Body of pancreas (tissue), 4 donors: Measurements from ENCODE around the gene ERC2. TPM values are rescaled to one million over a fixed set of nuclear protein-coding genes. Genes with fewer than 3 reads are reported as not detected.

ENCODE experiments used
- ATAC-seq: fragments of 150-250 bp; one replicate; pipeline ENCODE4 v1.9.1; 2016
- DNase-seq, 4 donors: peaks; one replicate each; pipeline ENCODE4 v3.0.0-alpha.2; 2019
- H3K27ac ChIP-seq, 4 donors: fragments of 200-600 bp; sonication (generic); 1 replicate in 3 of 4; 2 replicates in 1 of 4; pipeline versions ENCODE4 v1.5.1 to v1.6.1; 2016 to 2019; ENCODE audit warnings: mild to moderate bottlenecking in 1 of 4, mixed read lengths in 1 of 4, moderate library complexity in 1 of 4
- H3K27me3 ChIP-seq, 2 donors: fragments of 200-600 bp; sonication (generic); one replicate each; pipeline ENCODE4 v1.6.0; 2016; ENCODE audit warnings: mild to moderate bottlenecking in 1 of 2
- H3K36me3 ChIP-seq, 2 donors: fragments of 200-600 bp; sonication (generic); replicated peaks in 1 of 2; 2 replicates each; pipeline ENCODE4 v1.5.1; 2016; ENCODE audit warnings: low read depth in 2 of 2; ENCODE audit not compliant: insufficient read depth in 1 of 2
- H3K4me1 ChIP-seq: fragments of 200-600 bp; sonication (generic); one replicate; pipeline ENCODE4 v1.6.0; 2016
- H3K4me3 ChIP-seq, 2 donors: fragments of 200-600 bp; sonication (generic); 1 replicate in 1 of 2; 2 replicates in 1 of 2; pipeline ENCODE4 v1.5.1; 2016 to 2019
- H3K9me3 ChIP-seq, 3 donors: fragments of 200-600 bp; sonication (generic); 1 replicate in 2 of 3; 2 replicates in 1 of 3; pipeline ENCODE4 v1.5.1; 2016
- CTCF ChIP-seq, 7 experiments: fragments of 450-650 bp in 4 of 7; fragments of 200-600 bp in 3 of 7; sonication (generic) in 3 of 7; IDR thresholded peaks; one replicate each; pipeline ENCODE4 v1.5.1; 2016 to 2019; ENCODE audit warnings: antibody characterized with exemption in 7 of 7
- POLR2A ChIP-seq, 3 donors: fragments of 450-650 bp; IDR thresholded peaks; one replicate each; pipeline ENCODE4 v1.6.1; 2016; ENCODE audit warnings: antibody characterized with exemption in 3 of 3, mild to moderate bottlenecking in 2 of 3
- WGBS, 2 donors: methylation state at CpG; one replicate each; pipeline ENCODE4 v1.1.5; 2017; 5-methylcytosine and 5-hydroxymethylcytosine counted together
- intact Hi-C: fragments of 100-400 bp; cut with DNase I; formaldehyde crosslinking; loops from one replicate; pipeline ENCODE4 v1.15.1; 2023
- total RNA-seq, 2 donors: library from RNA; depleted of rRNA; stranded (reverse); fragments of >200 nt; gene quantifications; one replicate each; pipeline ENCODE4 v1.1.0, GENCODE V29; 2016

Gene ERC2
- total RNA-seq, 2 donors from 2014 or later: 4.0 to 4.7 TPM

DNA sequence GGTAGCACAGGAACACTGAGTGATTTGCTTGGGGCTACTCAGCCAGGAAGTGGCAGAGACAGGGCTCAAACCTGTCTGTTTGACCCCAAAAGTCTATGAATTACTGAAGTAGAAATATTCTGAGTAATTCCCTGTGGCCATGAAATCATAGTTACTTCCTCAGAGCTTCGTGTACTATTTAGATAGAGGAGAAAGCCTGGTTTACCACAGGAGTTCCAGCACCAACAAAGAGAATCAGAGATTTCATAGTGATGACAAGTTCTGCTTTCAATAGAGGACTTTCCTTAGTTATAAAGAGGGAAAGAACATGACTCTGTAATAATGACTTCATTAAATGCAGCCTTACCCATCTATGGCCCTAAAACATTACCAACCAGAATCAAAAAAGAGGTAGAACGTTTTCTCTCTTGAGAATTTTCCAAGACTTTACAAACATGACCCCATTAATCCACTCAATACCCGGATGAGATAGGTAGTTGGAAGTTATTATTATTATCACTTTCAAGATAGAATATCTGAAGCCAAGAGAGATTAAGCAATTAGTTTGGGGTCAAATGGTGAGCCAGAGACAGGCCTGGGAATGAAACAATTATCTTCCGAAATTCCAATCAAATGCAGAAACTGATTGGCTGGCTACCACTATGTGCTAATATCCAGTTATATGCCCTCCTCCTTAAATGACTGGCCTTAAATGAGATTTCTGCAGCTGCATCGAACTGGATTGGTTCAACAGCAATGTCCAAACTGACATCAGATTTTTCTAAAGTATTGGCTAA, 967.5 kb downstream of the ERC2 start:
- Histone ChIP-seq H3K4me1 (no peaks in the 10 kb centered on the region), H3K27ac (no peak overlapping the region), H3K9me3 (no peaks in the 10 kb centered on the region), H3K36me3 (no peaks in the 10 kb centered on the region), H3K4me3 (no peak overlapping the region), H3K27me3 (no peaks in the 10 kb centered on the region)
- intact Hi-C loops: no loop called here
- TF ChIP-seq POLR2A (IDR thresholded peaks at IDR 0.05) (no peak), CTCF (IDR thresholded peaks at IDR 0.05) (no peak)
- ATAC-seq: no peak
- DNase-seq: no peak
- 46 to 67% methylated on average over 5 of the region's 5 CpGs for WGBS, 2 donors

GRCh38 chr3:55498520-55498919, 969.7 kb downstream of the ERC2 start:
- 73 to 80% methylated on average over 4 of the region's 4 CpGs for WGBS, 2 donors
- Histone ChIP-seq H3K4me1 (no peaks in the 10 kb centered on the region), H3K27me3 (no peaks in the 10 kb centered on the region), H3K36me3 (no peaks in the 10 kb centered on the region), H3K4me3 (no peak overlapping the region), H3K9me3 (no peaks in the 10 kb centered on the region), H3K27ac (no peak overlapping the region)
- TF ChIP-seq CTCF (IDR thresholded peaks at IDR 0.05): no peak
- no peak for TF ChIP-seq POLR2A (IDR thresholded peaks at IDR 0.05)
- DNase-seq (no peak), ATAC-seq (no peak)
- intact Hi-C loops: no loop called here

DNA sequence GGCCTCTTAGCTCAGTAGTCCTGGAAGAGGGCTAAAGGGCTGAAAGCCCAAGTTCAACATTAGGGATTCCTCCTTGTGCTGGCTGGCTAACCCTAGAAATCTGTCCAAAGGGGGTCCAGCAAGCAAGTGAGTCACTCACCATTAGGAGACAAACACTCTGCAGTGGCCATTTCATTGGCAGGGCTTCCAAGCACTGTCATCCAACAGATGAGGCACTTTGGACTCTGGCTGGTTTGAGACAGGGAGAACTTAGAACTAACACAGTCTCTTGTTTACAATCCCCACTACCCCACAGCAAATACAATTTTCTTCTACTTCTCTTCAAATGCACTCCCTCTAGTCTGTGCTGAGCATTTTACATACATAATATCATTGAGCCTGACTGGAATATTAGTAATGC, 971.0 kb downstream of the ERC2 start:
- ATAC-seq: no peak
- intact Hi-C loops: no loop called here

GRCh38 chr3:55494976-55495375, 973.3 kb downstream of the ERC2 start:
- no peaks in the 10 kb centered on the region for H3K9me3 ChIP-seq
- no peaks in the 10 kb centered on the region for H3K27me3 ChIP-seq
- ATAC-seq (no peak), DNase-seq (no peak)
- H3K4me1 ChIP-seq: no peaks in the 10 kb centered on the region
- 72 to 81% methylated on average over 2 of the region's 2 CpGs for WGBS, 2 donors
- no peak overlapping the region for H3K4me3 ChIP-seq
- no peaks in the 10 kb centered on the region for H3K36me3 ChIP-seq
- no peak overlapping the region for H3K27ac ChIP-seq
- intact Hi-C loops: no loop called here
- TF ChIP-seq POLR2A (IDR thresholded peaks at IDR 0.05) (no peak), CTCF (IDR thresholded peaks at IDR 0.05) (no peak)

More for the DNA sequence above, 971.0 kb downstream of the ERC2 start:
- no peaks in the 10 kb centered on the region for H3K4me1 ChIP-seq
- TF ChIP-seq CTCF (IDR thresholded peaks at IDR 0.05) (no peak), POLR2A (IDR thresholded peaks at IDR 0.05) (no peak)
- H3K9me3 ChIP-seq: no peaks in the 10 kb centered on the region
- H3K36me3 ChIP-seq: no peaks in the 10 kb centered on the region
- H3K27ac ChIP-seq: no peak overlapping the region
- no peaks in the 10 kb centered on the region for H3K27me3 ChIP-seq
- H3K4me3 ChIP-seq: no peak overlapping the region
- no peak for DNase-seq

DNA sequence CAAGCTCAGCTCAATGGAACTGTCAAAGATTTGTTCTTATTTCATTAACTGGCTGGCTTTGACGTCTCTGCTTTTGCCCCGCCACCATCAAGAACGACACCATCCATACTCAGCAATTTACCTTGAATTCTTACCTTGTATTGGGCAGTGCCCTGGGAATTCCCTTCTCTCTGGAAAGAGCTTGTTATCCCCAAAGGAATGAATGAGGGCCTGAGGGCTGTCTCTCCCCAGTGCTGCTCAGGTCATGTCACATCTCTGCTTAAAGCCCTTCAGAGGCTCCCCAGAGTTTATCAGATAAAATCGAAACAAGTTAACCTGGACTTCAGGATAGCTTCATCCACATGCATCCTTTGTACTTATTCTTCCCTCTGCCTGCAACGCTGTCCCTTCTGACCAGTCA, 975.3 kb downstream of the ERC2 start:
- TF ChIP-seq CTCF (IDR thresholded peaks at IDR 0.05) (no peak), POLR2A (IDR thresholded peaks at IDR 0.05) (no peak)
- WGBS, 2 donors: 64 to 71% methylated on average over 5 of the region's 5 CpGs
- no peak overlapping the region for H3K27ac ChIP-seq
- H3K27me3 ChIP-seq: no peaks in the 10 kb centered on the region
- no peak overlapping the region for H3K4me3 ChIP-seq
- no peaks in the 10 kb centered on the region for H3K36me3 ChIP-seq
- peaks cover 13% of the 10 kb centered on the region for H3K4me1 ChIP-seq
- ATAC-seq (no peak), DNase-seq (no peak)
- no peaks in the 10 kb centered on the region for H3K9me3 ChIP-seq
- intact Hi-C loops: no loop called here
